HG03196 (cell line): Measurements from ENCODE around the gene SCGB3A1.

Source experiments
- ATAC-seq: cut with Tn5 transposase; IDR thresholded peaks from one replicate; pipeline ENCODE4 v1.9.1; 2021; ENCODE audit not compliant: unreplicated experiment

SCGB3A1 gene

GRCh38 chr5:180591311-180591887, at the start of gene SCGB3A1:
Gene SCGB3A1 (minus strand): TSS chr5:180591499. CDS start chr5:180591462, 37 bp downstream.
- no peak for ATAC-seq

- no peak for ATAC-seq
Observed at GRCh38 chr5:180640611-180640860, 49.2 kb upstream of the SCGB3A1 start.

DNA sequence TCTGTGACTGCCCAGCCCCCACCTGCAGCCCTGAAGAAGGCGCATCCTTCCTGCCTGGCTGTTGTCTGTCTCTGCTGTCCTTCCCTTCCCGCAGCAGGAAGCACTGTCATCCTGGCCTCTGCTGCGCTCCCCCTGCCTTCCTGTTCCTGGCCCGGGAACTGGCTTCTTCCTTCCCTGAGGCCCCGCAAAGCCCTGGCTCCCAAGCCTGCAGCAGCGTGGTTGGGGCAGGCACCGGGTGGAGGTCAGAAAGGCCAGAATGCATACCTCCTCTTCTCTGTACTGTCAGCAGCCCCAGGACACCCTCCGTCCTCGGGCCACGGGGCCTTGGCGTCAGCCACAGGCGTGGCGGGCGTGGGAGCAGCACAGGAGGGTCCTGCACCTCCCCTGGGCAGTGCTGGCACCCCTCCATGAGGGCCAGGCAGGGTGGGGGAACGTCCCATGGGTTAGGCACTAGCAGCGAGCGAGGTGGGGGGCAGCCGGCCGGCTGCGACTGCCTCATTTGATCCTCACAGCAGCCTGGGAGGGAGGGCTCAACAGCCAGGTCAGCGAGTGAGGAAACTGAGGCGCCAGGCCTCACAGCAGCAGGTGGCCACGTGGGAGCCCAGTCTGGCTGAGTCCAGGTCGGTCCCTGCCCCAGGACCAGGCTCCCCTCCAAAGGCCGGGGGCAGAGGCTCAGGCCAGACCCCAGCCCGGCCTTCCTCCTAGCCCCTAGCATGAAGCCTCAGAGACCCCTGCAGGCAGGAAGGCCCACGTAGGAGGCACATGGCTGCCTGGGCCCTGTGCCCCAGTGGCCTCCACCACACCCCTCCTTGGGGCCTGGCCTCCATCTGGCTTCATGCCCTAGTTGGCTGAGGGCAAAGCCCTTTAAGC, 48.7 kb upstream of the SCGB3A1 start:
- ATAC-seq: no peak

GRCh38 chr5:180639287-180639686, 48.0 kb upstream of the SCGB3A1 start:
- no peak for ATAC-seq

DNA sequence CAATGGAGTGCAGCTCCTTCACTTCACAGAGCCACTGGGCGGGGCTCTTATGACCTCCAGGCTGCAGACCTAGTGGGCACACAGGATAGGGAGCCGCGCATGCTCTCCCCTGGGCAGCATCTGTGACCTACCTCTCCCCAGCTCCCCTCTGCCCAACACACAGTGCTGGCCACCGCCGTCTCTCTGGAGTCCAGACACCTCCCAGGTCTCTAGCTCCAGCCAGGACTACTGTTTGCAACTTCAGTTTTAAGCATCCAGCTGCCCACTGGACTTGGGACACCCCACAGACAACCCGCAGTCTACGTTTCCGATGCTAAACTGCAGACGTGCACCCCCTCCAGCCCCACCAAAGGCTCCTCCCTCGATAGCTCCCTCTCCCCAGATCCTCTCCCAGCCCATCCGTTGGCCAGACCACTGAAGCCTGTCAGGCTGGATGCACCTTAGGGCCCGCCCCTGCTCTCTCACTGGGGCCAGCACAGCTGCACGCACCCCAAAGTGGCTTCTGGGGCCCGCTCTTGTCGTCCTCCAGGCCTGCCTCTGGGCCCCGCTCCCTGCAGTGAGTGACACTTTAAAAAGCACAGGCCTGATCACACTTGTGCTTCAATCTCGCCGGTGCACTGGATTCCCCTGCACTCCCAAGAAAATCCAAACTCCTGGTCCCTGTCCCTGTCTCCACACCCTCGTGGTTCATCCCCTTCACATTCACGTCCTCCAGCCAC, 46.8 kb upstream of the SCGB3A1 start:
- no peak for ATAC-seq

- ATAC-seq: no peak
Observed at GRCh38 chr5:180636403-180637075, 45.2 kb upstream of the SCGB3A1 start.

DNA sequence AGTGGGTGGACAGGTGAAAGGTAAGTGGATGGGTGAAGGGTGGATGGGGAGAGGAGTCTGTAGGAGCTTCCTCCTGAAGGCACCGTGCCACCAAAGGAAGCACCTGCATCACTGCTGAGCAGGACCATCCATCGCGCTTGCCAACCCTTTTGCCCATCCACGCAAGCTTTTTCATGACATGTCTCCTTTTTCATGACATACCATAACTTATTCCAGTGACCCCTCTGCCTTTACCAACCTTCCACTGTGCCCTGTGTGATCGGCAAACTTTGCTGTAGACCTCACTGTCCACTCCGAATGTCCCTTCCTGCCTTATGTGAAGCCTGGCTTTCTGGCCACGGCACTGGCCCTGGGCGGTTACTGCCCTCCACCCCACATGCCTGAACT, 44.7 kb upstream of the SCGB3A1 start:
- no peak for ATAC-seq

DNA sequence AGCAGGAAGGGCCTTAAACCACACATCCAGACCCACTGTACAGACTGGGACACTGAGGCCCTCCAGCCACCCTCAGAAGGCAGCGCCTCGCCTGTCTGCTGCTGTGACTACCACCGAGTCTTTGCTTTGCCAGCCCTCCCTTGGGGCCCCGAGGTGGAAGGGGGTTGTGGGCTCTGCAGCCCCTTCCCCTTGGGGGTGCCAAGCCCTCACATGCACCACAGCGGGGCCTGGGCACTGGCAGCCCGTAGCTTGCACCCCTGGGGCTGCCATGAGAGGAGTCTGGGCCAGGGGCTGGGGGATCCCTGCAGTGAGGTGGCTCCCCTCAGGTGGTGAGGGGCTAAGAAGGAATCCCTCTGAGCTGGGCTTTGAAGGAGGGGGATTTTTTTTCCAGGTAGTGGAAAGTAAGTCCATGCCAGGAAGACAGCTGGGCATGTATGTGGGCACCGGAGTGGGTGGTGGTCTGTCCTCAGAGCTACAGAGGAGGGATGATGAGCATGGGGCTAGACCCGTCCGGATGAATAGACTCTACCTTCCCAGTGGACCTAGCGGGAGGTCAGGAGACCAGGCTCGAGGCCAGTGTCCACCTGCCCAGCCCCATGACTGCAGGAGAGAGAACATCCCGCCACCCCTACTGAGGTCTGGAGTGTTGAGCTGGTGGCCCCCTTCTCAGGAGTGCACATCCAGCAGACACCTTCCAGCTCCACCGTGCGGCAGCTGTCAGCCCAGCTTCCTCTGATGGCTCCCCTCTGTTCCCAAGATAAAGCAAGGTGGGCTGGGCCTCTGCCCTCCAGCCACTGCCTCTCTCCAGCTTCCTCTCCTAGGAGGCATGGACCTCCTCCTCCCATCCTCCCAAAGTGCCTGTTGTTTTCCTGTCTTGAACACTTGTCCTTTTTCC, 42.2 kb upstream of the SCGB3A1 start:
- no peak for ATAC-seq

- ATAC-seq: no peak
Observed at GRCh38 chr5:180632768-180633167, 41.5 kb upstream of the SCGB3A1 start.

- no peak for ATAC-seq
Observed at GRCh38 chr5:180631549-180632383, 40.5 kb upstream of the SCGB3A1 start.

GRCh38 chr5:180630426-180630825, 39.1 kb upstream of the SCGB3A1 start:
- no peak for ATAC-seq

DNA sequence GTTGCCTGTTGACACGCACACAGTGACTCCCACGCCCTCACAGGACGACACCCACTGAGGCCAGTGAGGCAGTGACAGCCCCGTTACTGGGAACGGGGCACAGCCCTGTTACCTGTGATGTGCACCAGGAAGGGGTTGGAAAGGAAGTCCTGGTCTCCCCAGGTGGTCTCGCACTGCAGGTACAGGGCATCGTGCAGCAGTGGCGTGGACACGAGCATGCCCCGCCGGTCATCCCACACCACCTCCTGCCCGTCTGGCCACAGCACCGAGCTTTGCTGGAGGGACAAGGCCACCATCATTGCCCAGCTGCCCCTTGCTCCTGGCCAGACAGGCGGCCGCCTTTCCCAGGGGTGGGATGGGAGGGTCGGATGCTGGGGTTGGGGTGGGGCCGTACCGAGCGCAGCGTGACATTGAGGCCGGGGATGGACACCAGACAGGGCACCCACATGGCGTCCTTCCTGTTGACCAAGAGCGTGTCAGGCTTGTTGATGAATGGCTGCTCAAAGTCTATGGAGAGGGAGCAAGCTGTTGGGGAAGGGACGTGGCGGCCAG, 38.6 kb upstream of the SCGB3A1 start:
- ATAC-seq: no peak

DNA sequence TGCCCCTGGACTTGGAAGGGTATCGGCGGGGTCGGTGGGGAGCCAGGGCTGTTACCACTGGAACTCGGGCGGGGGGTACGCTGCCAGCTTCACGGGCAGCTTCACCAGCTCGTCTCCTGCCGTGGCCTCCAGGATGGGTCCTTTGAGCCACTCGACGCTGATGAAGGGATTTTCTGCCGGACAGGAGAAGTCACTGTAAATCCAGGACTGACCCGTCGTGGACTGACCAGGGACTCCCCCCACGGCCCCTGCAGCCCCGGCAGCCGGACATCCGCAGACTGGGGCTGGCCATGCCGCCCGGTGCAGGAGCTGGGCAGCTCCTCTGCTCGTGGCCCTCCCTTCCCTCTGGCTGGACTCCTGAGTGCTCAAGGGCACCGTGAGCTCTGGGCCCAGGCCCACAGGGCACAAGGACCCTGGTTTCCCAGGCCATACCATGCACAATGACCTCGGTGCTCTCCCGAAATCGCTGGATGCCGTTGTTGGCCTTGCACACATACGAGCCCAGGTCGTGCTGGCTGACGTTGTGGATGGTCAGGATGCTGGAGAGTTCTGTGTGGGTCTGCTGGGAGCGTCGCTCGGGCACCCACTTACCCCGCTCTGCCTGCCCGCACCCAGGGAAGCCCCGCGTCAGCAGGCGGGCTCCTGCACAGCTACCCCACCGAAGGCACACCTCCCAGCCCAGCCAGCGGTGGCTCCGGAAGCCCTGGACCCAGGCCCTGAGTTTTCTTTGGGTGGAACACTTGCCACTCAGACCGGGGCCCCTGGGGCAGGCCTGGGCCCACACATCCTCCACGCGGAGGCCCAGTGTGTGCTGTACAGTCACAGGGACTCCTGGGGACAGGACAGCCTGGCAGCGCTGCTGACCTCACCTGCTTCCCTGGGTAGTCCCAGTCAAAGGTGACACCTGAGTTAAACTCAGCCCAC, 37.8 kb upstream of the SCGB3A1 start:
- ATAC-seq: no peak

- ATAC-seq: no peak
Observed at GRCh38 chr5:180628211-180628610, 36.9 kb upstream of the SCGB3A1 start.

DNA sequence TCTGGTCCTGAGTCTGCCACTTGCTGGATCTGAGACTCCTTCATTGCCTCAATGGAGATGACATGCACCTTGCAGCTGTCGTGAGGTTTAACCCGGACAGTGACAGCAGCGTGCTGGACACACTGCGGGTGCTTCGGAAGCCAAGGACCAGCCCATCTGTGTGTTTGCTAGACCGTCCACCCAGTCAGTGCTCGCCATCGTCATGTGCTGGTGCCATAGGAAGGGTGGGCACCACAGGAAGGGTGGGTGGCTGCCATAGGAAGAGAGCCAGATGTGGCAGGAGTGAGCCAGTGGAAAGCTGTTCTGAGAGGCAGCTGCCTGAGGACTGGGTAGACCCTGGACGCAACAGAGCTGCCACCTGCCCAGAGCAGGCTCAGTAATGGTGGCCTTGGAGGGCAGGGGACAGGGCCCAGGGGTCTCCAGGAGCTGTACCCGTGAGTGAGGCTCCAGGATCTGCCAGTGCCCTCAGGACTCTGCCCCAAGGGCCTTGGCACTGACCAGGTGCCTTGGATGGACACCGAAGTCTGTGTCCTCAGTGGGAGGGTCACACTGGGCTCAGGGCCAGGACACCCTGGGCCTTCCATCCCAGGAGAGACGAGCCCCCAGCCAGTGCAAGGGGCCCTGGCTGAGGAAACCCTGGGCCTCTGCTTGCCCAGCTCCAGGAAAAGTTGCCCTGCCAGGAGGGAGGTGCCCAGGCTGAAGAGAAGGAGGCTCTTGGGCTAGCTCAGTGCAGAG, 36.3 kb upstream of the SCGB3A1 start:
- ATAC-seq: no peak

GRCh38 chr5:180626661-180627385, 35.5 kb upstream of the SCGB3A1 start:
- ATAC-seq: no peak
